Measurements from ENCODE around the gene ZNF526.

DNA sequence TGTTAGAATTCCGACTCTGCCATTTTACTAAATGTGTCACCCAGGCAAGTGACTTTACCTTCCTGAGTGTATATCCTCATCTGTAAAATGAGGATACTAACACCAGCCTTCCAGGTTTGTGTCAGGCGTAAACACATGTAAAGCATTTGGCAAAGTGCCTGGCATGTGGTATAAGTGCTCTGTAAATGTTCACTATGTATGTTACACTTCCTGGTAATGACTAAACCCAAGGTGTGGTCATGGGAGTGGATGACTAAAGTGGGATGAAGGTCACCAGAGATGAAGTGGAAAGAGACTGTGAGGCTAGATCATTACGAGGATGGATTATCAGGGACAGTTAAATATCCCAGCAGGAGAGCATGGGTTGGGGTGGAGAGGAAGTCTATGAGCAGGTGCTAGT lies 28.3 kb upstream of the ZNF526 start:
- TF ChIP-seq, protein P1, sequence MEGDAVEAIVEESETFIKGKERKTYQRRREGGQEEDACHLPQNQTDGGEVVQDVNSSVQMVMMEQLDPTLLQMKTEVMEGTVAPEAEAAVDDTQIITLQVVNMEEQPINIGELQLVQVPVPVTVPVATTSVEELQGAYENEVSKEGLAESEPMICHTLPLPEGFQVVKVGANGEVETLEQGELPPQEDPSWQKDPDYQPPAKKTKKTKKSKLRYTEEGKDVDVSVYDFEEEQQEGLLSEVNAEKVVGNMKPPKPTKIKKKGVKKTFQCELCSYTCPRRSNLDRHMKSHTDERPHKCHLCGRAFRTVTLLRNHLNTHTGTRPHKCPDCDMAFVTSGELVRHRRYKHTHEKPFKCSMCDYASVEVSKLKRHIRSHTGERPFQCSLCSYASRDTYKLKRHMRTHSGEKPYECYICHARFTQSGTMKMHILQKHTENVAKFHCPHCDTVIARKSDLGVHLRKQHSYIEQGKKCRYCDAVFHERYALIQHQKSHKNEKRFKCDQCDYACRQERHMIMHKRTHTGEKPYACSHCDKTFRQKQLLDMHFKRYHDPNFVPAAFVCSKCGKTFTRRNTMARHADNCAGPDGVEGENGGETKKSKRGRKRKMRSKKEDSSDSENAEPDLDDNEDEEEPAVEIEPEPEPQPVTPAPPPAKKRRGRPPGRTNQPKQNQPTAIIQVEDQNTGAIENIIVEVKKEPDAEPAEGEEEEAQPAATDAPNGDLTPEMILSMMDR (IDR thresholded peaks at IDR 0.05; ENCODE audit: low read length) = no peak
- no peak for TF ChIP-seq EZH2 (IDR thresholded peaks at IDR 0.05; ENCODE audit: borderline replicate concordance, low read length)
